Fibroblast of skin of right quadriceps (primary cell): ENCODE measurements around the gene FOXRED2.
"Not testable (repeated sequence)": the region's sequence is repeated elsewhere in the genome, so short reads cannot be mapped to it uniquely, and the experiment has no call there.

Source experiments
- DNase-seq: peaks from one replicate; pipeline ENCODE4 v3.0.0-alpha.2; 2013

FOXRED2 gene

DNA sequence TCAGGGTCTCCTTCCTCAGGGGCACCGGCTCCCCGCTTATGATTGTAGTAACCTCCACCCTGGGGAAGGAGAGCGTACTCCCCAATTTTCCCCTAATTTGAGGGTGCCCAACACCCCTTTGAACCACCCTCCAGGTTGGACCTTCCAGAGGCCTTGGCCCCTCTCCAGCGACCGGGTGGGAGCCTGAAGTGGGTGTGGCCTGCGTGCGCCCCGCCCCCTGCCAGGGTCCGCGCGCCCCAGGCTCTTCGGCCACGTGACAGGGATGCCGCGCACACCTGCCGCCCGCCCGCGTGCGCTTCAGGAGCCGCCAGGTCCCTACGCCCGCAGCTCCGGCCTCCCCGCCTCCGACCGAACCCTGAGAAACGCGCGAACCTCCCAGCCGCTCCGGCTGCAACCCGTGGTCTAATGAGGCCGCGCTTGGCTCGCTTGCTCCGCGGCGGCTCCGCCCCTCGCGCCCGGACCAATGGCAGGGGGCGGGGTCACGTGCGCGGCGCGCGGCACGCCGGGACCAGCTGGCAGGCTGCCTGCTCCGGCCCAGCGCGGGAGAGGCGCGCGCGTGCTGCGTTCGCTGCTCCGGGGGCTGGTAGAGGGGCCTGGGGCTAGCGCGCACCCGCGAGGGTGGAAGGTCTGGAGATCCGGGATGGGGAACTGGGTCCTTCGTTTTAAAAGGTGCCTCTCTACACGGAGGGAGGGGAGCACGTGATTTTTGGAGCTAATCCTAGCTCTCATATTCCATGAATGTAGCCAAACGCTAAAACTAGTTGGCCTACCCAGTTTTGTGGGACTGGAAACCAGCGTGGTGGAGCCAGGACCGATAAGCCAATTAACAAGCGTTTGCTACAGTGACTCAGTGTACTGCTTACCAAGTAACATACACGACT, at the start of gene FOXRED2:
Gene FOXRED2, minus strand, starts transcription at position 404 of the 881 bp plus-strand sequence. CDS start 618 bp downstream, outside the sequence.
- DNase-seq = peak; percentile 84

GRCh38 chr22:36554098-36554497, 47.3 kb upstream of the FOXRED2 start:
- no peak for DNase-seq

GRCh38 chr22:36552289-36552688, 45.4 kb upstream of the FOXRED2 start:
- no peak for DNase-seq

DNA sequence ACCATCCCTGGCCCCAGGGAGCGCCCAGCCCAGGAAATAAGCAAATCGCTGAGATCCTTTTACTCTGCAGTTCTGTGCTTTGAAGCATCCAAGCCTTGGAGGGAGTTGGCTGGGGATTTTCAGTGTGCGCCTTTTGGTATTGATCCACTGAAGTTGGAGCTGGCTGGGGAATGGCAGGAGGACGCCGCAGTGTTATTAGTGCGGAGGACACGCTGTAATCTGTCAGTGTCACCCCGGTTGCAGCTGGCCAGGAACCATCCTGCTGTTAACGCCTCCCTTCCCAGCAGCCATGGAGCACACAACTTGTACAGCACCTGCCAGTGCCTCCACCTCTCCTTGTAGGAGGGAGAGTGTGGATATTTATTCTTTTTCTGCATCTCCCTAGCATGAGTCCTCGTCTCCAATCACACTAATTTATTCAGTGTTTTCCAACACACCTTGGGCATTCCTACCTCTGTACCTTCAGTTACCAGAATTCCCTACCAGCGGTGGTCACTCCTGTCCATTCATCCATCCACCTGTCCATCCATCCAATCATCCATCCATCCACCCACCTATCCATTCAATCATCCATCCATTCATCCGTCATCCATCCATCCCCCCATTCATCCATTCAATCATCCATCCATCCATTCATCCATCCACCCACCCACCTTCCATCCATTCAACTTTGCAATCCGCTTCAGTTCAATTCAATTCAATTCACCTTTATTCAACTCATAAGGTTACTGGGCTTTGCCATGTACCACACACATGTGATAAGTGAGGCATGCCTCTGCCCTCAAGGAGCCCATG, 44.1 kb upstream of the FOXRED2 start:
- no peak for DNase-seq

DNA sequence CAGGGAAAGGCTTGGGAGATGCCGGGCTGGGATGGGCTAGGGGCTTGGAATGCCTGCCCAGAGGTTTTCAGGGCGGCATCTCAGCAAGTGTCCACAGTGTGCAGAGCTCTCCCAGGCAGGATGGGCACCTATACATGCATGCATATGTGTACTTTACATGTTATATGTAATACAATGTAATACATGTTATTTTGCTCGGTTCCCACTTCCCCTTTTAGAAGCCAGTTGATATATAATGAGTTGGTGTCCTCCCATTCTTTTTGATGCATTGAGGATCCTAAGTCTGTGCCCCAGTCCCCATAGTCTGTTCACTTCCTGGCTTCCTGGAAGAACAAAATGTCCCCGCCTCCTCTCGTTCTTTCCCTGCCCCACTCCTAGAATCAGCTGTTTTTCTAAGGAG, 42.2 kb upstream of the FOXRED2 start:
- no peak for DNase-seq

DNA sequence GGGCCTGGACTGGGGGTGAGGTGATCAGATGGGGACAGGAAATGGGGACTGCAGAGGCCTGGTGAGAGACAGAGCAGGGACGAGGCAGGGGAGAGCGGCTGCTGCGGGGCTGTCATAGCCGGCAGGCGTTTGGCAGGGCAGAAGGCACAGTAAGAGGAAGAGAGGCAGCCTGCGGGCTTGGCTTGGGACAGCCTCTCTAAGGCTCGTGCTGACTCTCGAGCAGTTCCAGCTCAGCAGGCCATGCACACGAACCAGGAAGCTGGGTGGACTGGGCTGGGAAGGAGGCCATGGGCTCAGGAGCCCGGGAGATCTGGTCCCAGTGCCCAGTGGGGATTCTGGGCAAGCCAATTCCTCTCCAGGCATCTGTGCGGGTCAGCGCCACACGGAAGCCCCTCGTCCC, 41.8 kb upstream of the FOXRED2 start:
- no peak for DNase-seq

- peak; percentile 78 for DNase-seq
These were observed 40.1 kb upstream of the FOXRED2 start for GRCh38 chr22:36546932-36547331.

DNA sequence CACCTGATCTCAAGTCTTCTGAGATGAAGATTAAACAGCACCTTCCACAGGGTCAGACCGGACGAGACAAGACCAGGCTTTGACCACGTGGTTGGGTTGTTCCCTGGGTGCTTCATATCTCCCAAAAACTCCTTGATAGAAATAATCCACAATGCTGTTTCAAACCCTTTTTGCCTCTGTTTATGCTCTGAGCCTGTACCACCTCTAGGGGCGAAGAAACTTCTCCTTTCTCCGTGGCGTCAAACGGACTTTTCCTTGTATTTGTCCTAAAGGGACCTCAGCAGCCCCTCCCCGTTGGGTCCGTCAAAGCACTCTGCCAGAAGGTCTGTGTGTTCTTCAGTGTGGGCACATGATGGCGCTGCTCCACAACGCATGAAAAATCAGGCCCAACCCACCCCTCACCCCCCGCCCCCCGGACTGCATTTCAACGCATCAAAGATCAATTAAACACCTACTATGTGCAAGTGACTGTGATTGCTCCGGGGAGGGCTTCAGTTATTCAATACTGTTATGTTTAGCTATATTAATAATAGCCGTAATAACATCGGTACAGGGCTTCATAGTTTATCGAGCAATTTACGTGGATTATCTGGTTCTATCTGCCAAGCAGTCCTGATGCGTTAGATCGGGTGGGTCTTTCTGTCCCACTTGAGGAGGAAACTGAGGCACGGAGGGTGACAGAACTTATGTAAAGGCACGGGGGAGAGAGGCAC, 39.4 kb upstream of the FOXRED2 start:
- DNase-seq = peak; percentile 56

DNA sequence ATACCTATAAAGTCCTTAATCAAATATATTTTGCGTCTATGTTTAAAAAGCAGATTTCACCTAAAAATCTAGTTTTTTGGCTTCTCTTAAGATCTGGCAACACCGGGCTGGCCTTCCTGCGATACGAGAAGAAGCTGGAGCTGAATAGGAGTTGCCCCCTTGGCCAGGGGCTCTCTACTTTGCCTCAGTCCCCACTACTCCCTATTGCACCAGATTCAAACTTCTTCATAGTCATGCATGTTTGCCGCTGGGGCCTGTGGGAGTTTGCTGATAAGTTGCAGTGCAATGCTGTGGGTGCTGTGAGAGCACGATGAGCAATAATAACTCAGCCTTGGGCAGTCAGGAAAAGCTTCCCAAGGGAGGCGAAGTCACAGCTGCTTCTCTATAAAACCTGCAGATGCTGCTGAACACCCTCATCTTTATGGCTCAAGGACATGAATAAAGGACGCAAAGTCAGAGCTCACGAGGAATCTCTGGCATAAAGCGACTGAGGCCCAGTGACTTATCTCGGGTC, 37.3 kb upstream of the FOXRED2 start:
- DNase-seq = peak; percentile 69

GRCh38 chr22:36541831-36542411, 35.1 kb upstream of the FOXRED2 start:
- peak; percentile 97 for DNase-seq

GRCh38 chr22:36540867-36541642, 34.2 kb upstream of the FOXRED2 start:
- DNase-seq = peak; percentile 58

DNA sequence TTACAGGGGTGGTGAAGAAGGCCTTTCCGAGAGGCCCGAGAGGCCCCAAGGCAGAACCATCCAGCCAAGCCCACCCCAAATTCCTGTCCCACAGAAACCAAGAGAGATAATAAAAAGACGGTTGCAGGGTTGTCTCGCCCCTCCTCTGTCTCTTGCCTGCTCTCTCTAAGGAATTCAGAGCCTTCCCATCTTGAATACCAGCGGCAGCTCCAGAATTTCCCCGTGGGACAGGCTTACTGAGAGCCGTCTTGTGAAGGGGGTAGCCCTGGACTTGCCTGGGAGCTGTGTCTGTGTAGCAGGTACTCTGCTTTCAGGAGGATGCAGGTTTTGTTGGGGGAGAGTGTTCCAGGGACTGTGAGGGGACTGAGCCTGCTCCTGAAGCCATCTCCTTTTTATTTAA, 31.7 kb upstream of the FOXRED2 start:
- no peak for DNase-seq

DNA sequence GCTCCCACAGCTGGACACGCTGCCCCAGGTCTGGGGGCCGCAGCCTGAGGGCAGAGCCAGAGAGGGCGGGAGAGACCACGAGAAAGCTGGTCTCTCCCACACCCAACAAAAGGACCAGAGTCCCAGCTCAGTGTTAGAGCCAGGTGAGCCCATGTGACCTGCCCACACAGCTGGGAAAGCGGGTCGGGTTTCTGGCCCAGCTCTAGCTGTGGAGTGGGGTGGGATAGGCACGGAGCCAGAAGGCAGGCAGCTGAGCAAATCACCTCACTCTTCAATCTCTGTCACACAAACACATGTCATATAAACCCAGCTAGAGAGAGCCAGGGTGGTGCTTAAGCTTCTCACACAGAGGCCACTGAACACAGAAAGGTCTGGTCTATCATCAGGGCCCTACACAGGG, 29.9 kb upstream of the FOXRED2 start:
- DNase-seq = no peak

GRCh38 chr22:36533320-36533719, 26.5 kb upstream of the FOXRED2 start:
- not testable (repeated sequence) for DNase-seq

DNA sequence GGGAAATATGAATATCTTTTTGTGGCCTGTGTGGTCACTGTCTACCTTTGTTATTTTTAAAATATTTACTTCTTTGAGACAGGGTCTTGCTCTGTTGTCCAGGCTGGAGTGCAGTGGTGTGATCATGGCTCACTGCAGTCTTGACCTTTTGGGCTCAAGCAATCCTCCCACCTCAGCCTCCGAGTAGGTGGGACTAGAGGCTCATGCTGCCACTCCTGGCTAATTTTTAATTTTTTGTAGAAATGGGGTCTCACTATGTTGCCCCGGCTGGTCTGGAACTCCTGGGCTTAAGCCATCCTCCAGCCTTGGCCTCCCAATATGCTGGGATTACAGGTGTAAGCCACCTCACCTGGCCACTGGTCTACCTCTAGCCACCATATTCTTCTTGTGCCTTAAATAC, 25.6 kb upstream of the FOXRED2 start:
- no peak for DNase-seq

- peak; percentile 100 for DNase-seq
These were observed 22.2 kb upstream of the FOXRED2 start, which contains the start of gene EIF3D for GRCh38 chr22:36528795-36529751. EIF3D (minus strand) TSS chr22:36529166; CDS start chr22:36526121, 3,045 bp downstream.

GRCh38 chr22:36528341-36528740, 21.5 kb upstream of the FOXRED2 start:
- no peak for DNase-seq

DNA sequence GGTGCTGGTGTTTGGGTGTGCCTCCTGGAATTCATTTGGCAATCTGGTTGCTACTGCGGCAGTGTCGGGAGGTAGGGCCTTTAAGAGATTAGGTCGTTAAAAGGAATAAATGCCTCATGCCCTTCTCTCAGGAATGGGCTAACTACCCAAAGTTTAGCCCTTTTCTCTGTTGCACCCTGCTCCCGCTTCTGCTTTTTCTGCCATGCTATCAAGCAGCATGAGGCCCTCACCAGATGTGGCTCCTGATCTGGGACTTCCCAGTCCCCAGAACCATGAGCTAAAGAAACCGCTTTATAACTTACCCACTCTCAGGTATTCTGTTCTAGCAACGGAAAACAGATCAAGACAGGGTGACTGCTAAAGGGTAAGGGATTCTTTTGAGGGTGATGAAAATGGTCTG, 15.8 kb upstream of the FOXRED2 start:
- no peak for DNase-seq

DNA sequence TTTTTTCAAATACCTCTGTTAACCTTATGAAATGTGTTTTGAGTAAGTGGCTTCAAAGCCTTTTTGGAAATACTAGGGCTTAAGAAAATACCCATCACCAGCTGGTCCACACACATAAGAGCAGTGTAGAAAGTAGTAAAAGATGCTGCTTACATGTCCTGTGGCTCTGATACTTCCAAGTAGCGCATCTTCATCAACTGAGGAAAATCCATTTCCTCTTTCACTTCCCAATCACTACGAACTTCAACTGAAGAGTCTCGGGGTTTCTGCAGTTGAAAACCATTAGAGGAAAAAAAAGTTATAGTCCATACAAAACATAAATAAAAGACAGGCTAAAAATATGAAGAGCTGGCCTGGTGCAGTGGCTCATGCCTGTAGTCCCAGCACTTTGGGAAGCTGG, 13.6 kb upstream of the FOXRED2 start:
- DNase-seq = no peak

GRCh38 chr22:36519906-36520305, 13.1 kb upstream of the FOXRED2 start:
- DNase-seq = not testable (repeated sequence)
